ENCODE results near the gene CRYBG2.

- TF ChIP-seq CTCF (IDR thresholded peaks at IDR 0.05) (no peak), POLR2A (IDR thresholded peaks at IDR 0.05) (no peak)
Observed at GRCh38 chr1:26350343-26350700, 3.6 kb downstream of the CRYBG2 start.

Data from right lobe of liver (tissue), 4 donors.